ENCODE measurements around the gene LRRC26.

The LRRC26 gene

GRCh38 chr9:137169896-137170358 lies at the start of gene LRRC26:
Gene LRRC26 (minus strand): TSS chr9:137170051. CDS start chr9:137169943, 108 bp downstream.
- DNase-seq: no peak

- DNase-seq: peak; percentile 58 to 66 (median 59)
Measured at GRCh38 chr9:137218754-137219271, 49.0 kb upstream of the LRRC26 start.

- DNase-seq: no peak
Measured at GRCh38 chr9:137218212-137218753, 48.4 kb upstream of the LRRC26 start.

GRCh38 chr9:137217276-137218211 lies 47.7 kb upstream of the LRRC26 start:
- DNase-seq: peak in 1 of 3 donors; percentile 32

GRCh38 chr9:137216188-137216965 lies 46.5 kb upstream of the LRRC26 start:
- DNase-seq: no peak

- no peak for DNase-seq
Measured at GRCh38 chr9:137215196-137215986, 45.5 kb upstream of the LRRC26 start.

- no peak for DNase-seq
Measured at GRCh38 chr9:137214620-137215019, 44.8 kb upstream of the LRRC26 start.

- no peak for DNase-seq
Measured at GRCh38 chr9:137213160-137214060, 43.6 kb upstream of the LRRC26 start.

- DNase-seq: no peak
Measured at GRCh38 chr9:137212520-137212919, 42.7 kb upstream of the LRRC26 start.

GRCh38 chr9:137211532-137211931 lies 41.7 kb upstream of the LRRC26 start:
- DNase-seq: no peak

- no peak for DNase-seq
Measured at GRCh38 chr9:137206602-137207001, 36.8 kb upstream of the LRRC26 start.

- DNase-seq: peak; percentile 93 to 97 (median 96)
Measured at GRCh38 chr9:137205126-137206069, 35.5 kb upstream of the LRRC26 start, which contains the start of the genes NDOR1 and TMEM203. Gene NDOR1 (plus strand): TSS chr9:137205700. CDS start chr9:137205778, 78 bp downstream. Gene TMEM203 (minus strand): TSS chr9:137205648. CDS start chr9:137205414, 234 bp downstream.

GRCh38 chr9:137204731-137205125 lies 34.9 kb upstream of the LRRC26 start:
- DNase-seq: no peak

GRCh38 chr9:137202966-137203365 lies 33.1 kb upstream of the LRRC26 start:
- DNase-seq: no peak

- no peak for DNase-seq
Measured at GRCh38 chr9:137201205-137201868, 31.5 kb upstream of the LRRC26 start.

- DNase-seq: peak; percentile 99 to 100 (median 99)
Measured at GRCh38 chr9:137200311-137201204, 30.7 kb upstream of the LRRC26 start, which contains the start of gene TPRN. Gene TPRN (minus strand): TSS chr9:137200741. CDS start chr9:137200711, 30 bp downstream.

GRCh38 chr9:137199411-137200121 lies 29.7 kb upstream of the LRRC26 start:
- DNase-seq: peak in 1 of 3 donors; percentile 9

All from suppressor macrophage treated with lipopolysaccharide for 1 hour (primary cell).